H1 (cell line): Measurements from ENCODE around the gene CBFB. TPM values are rescaled to one million over a fixed set of nuclear protein-coding genes. Genes with fewer than 3 reads are reported as not detected.

Experiments
- CTCF ChIA-PET: fragments of 300-600 bp; sonication (Branson Sonifier 250); formaldehyde crosslinking; loops from one replicate; lab custom pipeline; 2021; ENCODE audit not compliant: partially characterized antibody; lab: Charles Lee
- POLR2A ChIA-PET: fragments of 300-600 bp; sonication (Branson Sonifier 250); formaldehyde crosslinking; loops from one replicate; lab custom pipeline; 2021; ENCODE audit warnings: inconsistent platforms; ENCODE audit not compliant: partially characterized antibody; lab: Charles Lee
- DNase-seq, 2 experiments: peaks; one replicate each; pipeline versions ENCODE4 v3.0.0 to v3.0.0-alpha.2; 2010 to 2022; ENCODE audit warnings: low spot score in 2 of 2, low read depth in 1 of 2, mixed read lengths in 1 of 2
- FAIRE-seq: peaks from 2 replicates; lab custom pipeline; 2011; peaks lifted over from hg19 to GRCh38; lab: Jason Lieb, UNC
- H2AFZ ChIP-seq: 2 replicates; pipeline ENCODE4 v1.8.1; 2012; ENCODE audit warnings: low read length, inconsistent platforms
- H2AK5ac ChIP-seq: 2 replicates; pipeline ENCODE4 v1.6.1; 2013; ENCODE audit warnings: low read depth, low read length
- H2BK120ac ChIP-seq: replicated peaks from 2 replicates; pipeline ENCODE3; 2013; ENCODE audit warnings: low read depth, low read length, inconsistent platforms
- H2BK12ac ChIP-seq: 2 replicates; pipeline ENCODE4 v1.6.1; 2013; ENCODE audit warnings: low read depth, low read length
- H2BK15ac ChIP-seq: 2 replicates; pipeline ENCODE4 v1.6.1; 2013; ENCODE audit warnings: low read length
- H2BK20ac ChIP-seq: 2 replicates; pipeline ENCODE4 v1.6.1; 2013; ENCODE audit warnings: low read length
- H2BK5ac ChIP-seq: 2 replicates; pipeline ENCODE4 v1.6.1; 2013; ENCODE audit warnings: low read depth, low read length
- H3K14ac ChIP-seq: 2 replicates; pipeline ENCODE4 v1.6.1; 2013; ENCODE audit warnings: inconsistent platforms; ENCODE audit not compliant: insufficient read length
- H3K18ac ChIP-seq: 2 replicates; pipeline ENCODE4 v1.6.1; 2013; ENCODE audit warnings: low read length; ENCODE audit errors: extremely low read depth
- H3K23ac ChIP-seq: 2 replicates; pipeline ENCODE4 v1.6.1; 2013; ENCODE audit warnings: inconsistent platforms; ENCODE audit not compliant: insufficient read length
- H3K23me2 ChIP-seq: 2 replicates; pipeline ENCODE4 v1.6.1; 2013; ENCODE audit warnings: low read depth, low read length
- H3K27ac ChIP-seq: 2 replicates; pipeline ENCODE4 v1.6.1; 2011; ENCODE audit warnings: low read depth, low read length, inconsistent platforms
- H3K27me3 ChIP-seq, 4 experiments: replicated peaks in 1 of 4; 1 replicate in 1 of 4; 2 replicates in 3 of 4; pipeline versions ENCODE4 v1.6.1 to v1.8.1; 2011 to 2013; ENCODE audit warnings: low read length in 3 of 4, mild to moderate bottlenecking in 3 of 4, inconsistent platforms in 2 of 4, mixed read lengths in 2 of 4, moderate library complexity in 1 of 4; ENCODE audit not compliant: control insufficient read depth in 3 of 4, insufficient read depth in 3 of 4; ENCODE audit errors: extremely low read depth in 1 of 4
- H3K36me3 ChIP-seq, 4 experiments: 2 replicates each; pipeline versions ENCODE4 v1.6.1 to v1.8.1; 2011 to 2013; ENCODE audit warnings: mild to moderate bottlenecking in 4 of 4, low read length in 3 of 4, moderate library complexity in 2 of 4, control low read depth in 1 of 4, inconsistent platforms in 1 of 4; ENCODE audit not compliant: insufficient read depth in 4 of 4, control insufficient read depth in 2 of 4
- H3K4ac ChIP-seq: replicated peaks from 2 replicates; pipeline ENCODE3; 2013; ENCODE audit warnings: low read length, low read depth, mixed read lengths, inconsistent platforms; ENCODE audit not compliant: insufficient read length
- H3K4me1 ChIP-seq, 4 experiments: replicated peaks in 1 of 4; 1 replicate in 1 of 4; 2 replicates in 3 of 4; pipeline versions ENCODE4 v1.6.1 to v1.8.1; 2011 to 2013; ENCODE audit warnings: low read length in 3 of 4, inconsistent platforms in 2 of 4, mixed read lengths in 1 of 4; ENCODE audit not compliant: insufficient read depth in 4 of 4, control insufficient read depth in 3 of 4
- H3K4me2 ChIP-seq, 2 experiments: 2 replicates each; pipeline versions ENCODE4 v1.6.1 to v1.8.1; 2011 to 2013; ENCODE audit warnings: low read depth in 2 of 2, low read length in 2 of 2, control low read depth in 1 of 2, inconsistent platforms in 1 of 2, mild to moderate bottlenecking in 1 of 2; ENCODE audit not compliant: insufficient read depth in 1 of 2
- H3K4me3 ChIP-seq, 4 experiments: fragments of 200-600, 300-600 bp in 1 of 4; sonication (generic), shearing (Covaris generic), sonication (Bioruptor Twin) in 1 of 4; 2 replicates each; pipeline versions ENCODE4 v1.5.1 to v1.8.1; 2011 to 2016; ENCODE audit warnings: low read length in 4 of 4, low read depth in 3 of 4, control low read depth in 2 of 4, inconsistent platforms in 2 of 4, mild to moderate bottlenecking in 2 of 4, mixed read lengths in 1 of 4, moderate library complexity in 1 of 4; ENCODE audit not compliant: insufficient read depth in 2 of 4; ENCODE audit errors: extremely low read depth in 1 of 4
- H3K56ac ChIP-seq: replicated peaks from 2 replicates; pipeline ENCODE3; 2013; ENCODE audit warnings: low read depth, mild to moderate bottlenecking, mixed read lengths, low read length, inconsistent platforms; ENCODE audit not compliant: insufficient read length
- H3K79me1 ChIP-seq: 2 replicates; pipeline ENCODE4 v1.6.1; 2013; ENCODE audit warnings: low read depth, low read length, control low read depth
- H3K79me2 ChIP-seq, 2 experiments: 2 replicates each; pipeline versions ENCODE4 v1.6.1 to v1.8.1; 2012 to 2013; ENCODE audit warnings: low read length in 2 of 2, mild to moderate bottlenecking in 2 of 2, inconsistent platforms in 1 of 2; ENCODE audit not compliant: insufficient read depth in 2 of 2, control insufficient read depth in 1 of 2
- H3K9ac ChIP-seq, 4 experiments: replicated peaks in 1 of 4; 1 replicate in 1 of 4; 2 replicates in 3 of 4; pipeline versions ENCODE4 v1.6.1 to v1.8.1; 2011 to 2013; ENCODE audit warnings: low read depth in 3 of 4, low read length in 3 of 4, control low read depth in 2 of 4, mild to moderate bottlenecking in 2 of 4, moderate library complexity in 2 of 4, inconsistent platforms in 1 of 4; ENCODE audit errors: extremely low read depth in 1 of 4
- H3K9me3 ChIP-seq, 2 experiments: 2 replicates each; pipeline versions ENCODE4 v1.6.1 to v1.8.1; 2012 to 2013; ENCODE audit warnings: mild to moderate bottlenecking in 2 of 2, moderate library complexity in 2 of 2, control low read depth in 1 of 2, inconsistent platforms in 1 of 2, low read depth in 1 of 2, low read length in 1 of 2, mixed read lengths in 1 of 2; ENCODE audit not compliant: insufficient read depth in 2 of 2
- H4K20me1 ChIP-seq, 2 experiments: replicated peaks in 1 of 2; 2 replicates each; pipeline versions ENCODE3 to v1.8.1; 2011 to 2013; ENCODE audit warnings: inconsistent platforms in 2 of 2, low read length in 2 of 2, mild to moderate bottlenecking in 1 of 2; ENCODE audit not compliant: insufficient read depth in 2 of 2, control insufficient read depth in 1 of 2
- H4K5ac ChIP-seq: 2 replicates; pipeline ENCODE4 v1.6.1; 2013; ENCODE audit warnings: low read length, low read depth, mixed read lengths, inconsistent platforms; ENCODE audit not compliant: insufficient read length
- H4K8ac ChIP-seq: 2 replicates; pipeline ENCODE4 v1.8.0; 2013; ENCODE audit warnings: mild to moderate bottlenecking, moderate library complexity, low read length, inconsistent platforms; ENCODE audit not compliant: insufficient read depth; ENCODE audit errors: extremely low read depth
- H4K91ac ChIP-seq: replicated peaks from 2 replicates; pipeline ENCODE3; 2013; ENCODE audit warnings: low read length, mixed read lengths, inconsistent platforms; ENCODE audit not compliant: insufficient read length
- WGBS, 2 experiments: shearing (Covaris generic) in 1 of 2; methylation state at CpG; one replicate each; pipeline versions ENCODE4 v1.1.6 to v1.1.7; 2013 to 2015; ENCODE audit warnings: low lambda C conversion rate in 2 of 2, mixed read lengths in 2 of 2, inconsistent platforms in 1 of 2, low coverage in 1 of 2, missing lambda C conversion rate in 1 of 2; ENCODE audit not compliant: insufficient replicate concordance in 2 of 2, insufficient coverage in 1 of 2, insufficient read length in 1 of 2; ENCODE audit errors: extremely low coverage in 1 of 2, missing lambda C conversion rate in 1 of 2; 5-methylcytosine and 5-hydroxymethylcytosine counted together
- polyA plus RNA-seq, 7 experiments: library from polyadenylated mRNA; depleted of rRNA in 3 of 7; stranded (reverse) in 5 of 7; unstranded in 2 of 7; fragments of >200 nt in 5 of 7; fragments of 200-250 nt in 2 of 7; gene quantifications; 1 replicate in 5 of 7; 2 replicates in 1 of 7; 4 replicates in 1 of 7; pipeline versions ENCODE4 v1.2.1 to v1.2.3, GENCODE V29; 2011 to 2013; ENCODE audit warnings: missing spikeins in 2 of 7, mixed read lengths in 2 of 7
- total RNA-seq: library from RNA; stranded (reverse); fragmentation: NEBNext Ultra II Directional; extraction: Animal tissue kit (Norgen Biotek cat#: 25700); gene quantifications from 2 replicates; pipeline ENCODE4 v1.2.1, GENCODE V29; 2021

Gene CBFB
- total and polyA plus RNA-seq, 2 of the 8 experiments (the other 6 are each of a cell fraction or from before 2014, with no cell fraction given): 11.5 to 31.6 TPM

DNA sequence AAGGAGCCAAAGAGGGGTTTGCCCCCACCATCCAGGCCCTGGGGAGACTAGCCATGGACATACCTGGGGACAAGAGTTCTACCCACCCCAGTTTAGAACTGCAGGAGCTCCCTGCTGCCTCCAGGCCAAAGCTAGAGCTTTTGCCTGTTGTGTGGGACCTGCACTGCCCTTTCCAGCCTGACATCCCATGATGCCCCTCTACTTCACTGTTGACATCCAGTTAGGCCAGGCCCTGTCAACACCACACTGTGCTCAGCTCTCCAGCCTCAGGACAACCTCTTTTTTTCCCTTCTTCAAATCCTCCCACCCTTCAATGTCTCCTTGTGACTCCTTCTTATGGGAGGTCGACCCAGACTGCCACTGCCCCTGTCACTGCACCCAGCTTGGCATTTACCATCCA is 19.8 kb upstream of the CBFB start:
- Histone ChIP-seq H3K14ac (no peak overlapping the region), H2BK12ac (no peak overlapping the region), H2BK120ac (no peak overlapping the region), H3K9ac (no peak overlapping the region), H4K91ac (no peak overlapping the region), H3K79me1 (no peaks in the 10 kb centered on the region), H3K23me2 (peaks cover 7% of the 10 kb centered on the region; the same call in 1 of the 2 replicates), H2AK5ac (no peak overlapping the region), H4K20me1 (peaks cover 0 to 2% of the 10 kb centered on the region in 2 experiments), H3K56ac (no peak overlapping the region), H3K9me3 (no peaks in the 10 kb centered on the region), H4K5ac (no peak overlapping the region), H3K79me2 (no peaks in the 10 kb centered on the region), H3K36me3 (no peaks in the 10 kb centered on the region), H2BK15ac (no peak overlapping the region), H3K4me3 (no peak overlapping the region), H2BK5ac (no peak overlapping the region), H3K23ac (no peak overlapping the region), H3K18ac (no peak overlapping the region), H2AFZ (no peak overlapping the region), H2BK20ac (no peak overlapping the region), H3K4me1 (peaks cover 0 to 6% (median 2%) of the 10 kb centered on the region in 4 experiments; a peak in 3 of 7 replicates), H3K27ac (no peak overlapping the region), H3K4ac (no peak overlapping the region), H3K27me3 (peaks cover 8 to 14% (median 13%) of the 10 kb centered on the region in 4 experiments; a peak in 6 of 7 replicates), H4K8ac (no peak overlapping the region; the same call in 1 of the 2 replicates), H3K4me2 (no peak overlapping the region)
- CTCF ChIA-PET: interaction anchor here (0.9 to 5.2 kb wide), 8 partner anchors 9 to 276 kb away, joined by 3 to 37 read pairs (median 4); no protein-coding TSS in a partner anchor
- no peak for DNase-seq
- WGBS, 2 experiments: 82% methylated on average over 1 of the region's 1 CpG; no CpG with 5 or more reads in 1 of the 2 experiments
- POLR2A ChIA-PET: no interaction called here
- no peak for FAIRE-seq
